Bronchial epithelial cell (primary cell): ENCODE measurements around the gene AGAP5. TPM values are rescaled to one million over a fixed set of nuclear protein-coding genes. Genes with fewer than 3 reads are reported as not detected.

Experiments
- DNase-seq: peaks from one replicate; pipeline ENCODE4 v3.0.0-alpha.2; 2010; ENCODE audit warnings: low read depth
- FAIRE-seq: peaks from 2 replicates; lab custom pipeline; 2011; peaks lifted over from hg19 to GRCh38; lab: Jason Lieb, UNC
- H3K27me3 ChIP-seq: 2 replicates; pipeline ENCODE4 v1.5.1; 2011; ENCODE audit warnings: low read length; ENCODE audit not compliant: control insufficient read depth, insufficient read depth
- H3K36me3 ChIP-seq: 2 replicates; pipeline ENCODE4 v1.5.1; 2011; ENCODE audit warnings: low read length; ENCODE audit not compliant: control insufficient read depth, insufficient read depth
- H3K4me3 ChIP-seq: 2 replicates; pipeline ENCODE4 v1.5.1; 2011; ENCODE audit warnings: mild to moderate bottlenecking, low read depth, low read length, control low read depth
- total RNA-seq: library from RNA; depleted of rRNA; stranded (reverse); fragments of >200 nt; gene quantifications from 2 replicates; pipeline ENCODE4 v1.2.1, GENCODE V29; 2014
- TF ChIP-seq, protein P1 (sequence below): IDR thresholded peaks from 2 replicates; pipeline ENCODE4 v1.5.1; 2011; ENCODE audit warnings: mild to moderate bottlenecking, moderate library complexity, low read length, control low read depth, inconsistent platforms; ENCODE audit not compliant: insufficient read depth, severe bottlenecking

AGAP5 gene
- total RNA-seq, 1 donor from 2014 or later: 3.7 TPM

DNA sequence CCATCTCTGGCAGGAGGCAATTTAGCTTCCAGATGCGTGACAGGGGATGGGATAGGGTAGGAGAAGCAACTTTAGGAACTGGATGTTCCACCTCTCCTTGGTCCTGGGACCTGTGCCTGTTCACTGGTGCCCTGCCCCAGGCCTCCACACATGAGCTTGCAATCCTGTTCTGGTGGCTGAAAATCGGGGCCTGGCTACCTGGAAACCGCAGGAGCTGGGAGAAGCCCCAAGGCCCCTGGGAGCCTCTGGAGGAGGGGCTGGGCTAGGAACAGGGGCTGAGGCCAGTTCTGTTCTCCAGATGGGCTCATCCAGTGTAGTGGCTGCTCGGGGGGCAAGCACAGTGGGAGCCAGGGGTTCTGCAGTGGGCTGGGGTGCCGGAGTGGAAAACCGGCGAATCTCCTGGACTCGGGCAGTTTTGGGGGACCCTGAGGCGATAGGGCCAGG lies 51.3 kb downstream of the AGAP5 start:
- FAIRE-seq (no peak), DNase-seq (no peak)
- H3K4me3 ChIP-seq: no peak overlapping the region
- TF ChIP-seq, protein P1, sequence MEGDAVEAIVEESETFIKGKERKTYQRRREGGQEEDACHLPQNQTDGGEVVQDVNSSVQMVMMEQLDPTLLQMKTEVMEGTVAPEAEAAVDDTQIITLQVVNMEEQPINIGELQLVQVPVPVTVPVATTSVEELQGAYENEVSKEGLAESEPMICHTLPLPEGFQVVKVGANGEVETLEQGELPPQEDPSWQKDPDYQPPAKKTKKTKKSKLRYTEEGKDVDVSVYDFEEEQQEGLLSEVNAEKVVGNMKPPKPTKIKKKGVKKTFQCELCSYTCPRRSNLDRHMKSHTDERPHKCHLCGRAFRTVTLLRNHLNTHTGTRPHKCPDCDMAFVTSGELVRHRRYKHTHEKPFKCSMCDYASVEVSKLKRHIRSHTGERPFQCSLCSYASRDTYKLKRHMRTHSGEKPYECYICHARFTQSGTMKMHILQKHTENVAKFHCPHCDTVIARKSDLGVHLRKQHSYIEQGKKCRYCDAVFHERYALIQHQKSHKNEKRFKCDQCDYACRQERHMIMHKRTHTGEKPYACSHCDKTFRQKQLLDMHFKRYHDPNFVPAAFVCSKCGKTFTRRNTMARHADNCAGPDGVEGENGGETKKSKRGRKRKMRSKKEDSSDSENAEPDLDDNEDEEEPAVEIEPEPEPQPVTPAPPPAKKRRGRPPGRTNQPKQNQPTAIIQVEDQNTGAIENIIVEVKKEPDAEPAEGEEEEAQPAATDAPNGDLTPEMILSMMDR: no peak
- no peaks in the 10 kb centered on the region for H3K27me3 ChIP-seq
- H3K36me3 ChIP-seq: no peaks in the 10 kb centered on the region

DNA sequence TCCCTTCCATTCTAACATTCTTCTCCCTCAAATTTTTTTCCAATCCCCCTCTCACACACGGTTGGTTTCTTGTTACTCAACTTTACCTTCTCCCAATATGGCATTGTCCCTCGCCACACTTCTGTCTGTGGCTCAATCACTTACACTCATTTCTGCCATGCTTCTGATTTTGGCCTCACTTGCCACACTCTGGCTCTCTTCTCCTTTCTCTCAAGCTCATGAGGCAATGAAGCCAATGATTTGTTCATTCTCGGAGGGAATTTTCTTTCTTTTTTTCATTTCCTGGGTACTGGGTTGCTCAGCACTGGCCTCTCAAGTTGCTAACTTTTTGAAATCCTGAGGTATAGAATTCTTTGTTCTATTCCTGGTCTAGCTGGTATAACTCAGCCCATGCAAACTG lies 52.7 kb downstream of the AGAP5 start:
- Histone ChIP-seq H3K36me3 (no peaks in the 10 kb centered on the region), H3K4me3 (no peak overlapping the region), H3K27me3 (no peaks in the 10 kb centered on the region)
- TF ChIP-seq, protein P1: no peak
- FAIRE-seq (no peak), DNase-seq (no peak)

- Histone ChIP-seq H3K4me3 (no peak overlapping the region), H3K36me3 (no peaks in the 10 kb centered on the region), H3K27me3 (no peaks in the 10 kb centered on the region)
- DNase-seq: no peak
- no peak for FAIRE-seq
- TF ChIP-seq, protein P1: no peak
These were observed 53.1 kb downstream of the AGAP5 start for GRCh38 chr10:73644767-73645166.

GRCh38 chr10:73644015-73644743 lies 53.7 kb downstream of the AGAP5 start:
- FAIRE-seq (no peak), DNase-seq (peak; percentile 61)
- TF ChIP-seq, protein P1: peak; percentile 83
- Histone ChIP-seq H3K27me3 (no peaks in the 10 kb centered on the region), H3K4me3 (no peak overlapping the region), H3K36me3 (no peaks in the 10 kb centered on the region)

GRCh38 chr10:73643362-73643761 lies 54.5 kb downstream of the AGAP5 start:
- DNase-seq: no peak
- H3K27me3 ChIP-seq: no peaks in the 10 kb centered on the region
- FAIRE-seq: no peak
- TF ChIP-seq, protein P1: no peak
- no peaks in the 10 kb centered on the region for H3K36me3 ChIP-seq
- H3K4me3 ChIP-seq: no peak overlapping the region
